BE2C (cell line): ENCODE results near the gene KDM8.

Experiments used
- DNase-seq: peaks from one replicate; pipeline ENCODE4 v3.0.0-alpha.2; 2020
- H3K27me3 ChIP-seq: fragments of 250-450 bp; sonication (Bioruptor Pico); 2 replicates; pipeline ENCODE4 v1.5.1; 2020; ENCODE audit warnings: mild to moderate bottlenecking
- H3K36me3 ChIP-seq: fragments of 250-450 bp; sonication (Bioruptor Pico); 2 replicates; pipeline ENCODE4 v1.5.1; 2020; ENCODE audit warnings: mild to moderate bottlenecking
- H3K4me1 ChIP-seq: fragments of 250-450 bp; sonication (Bioruptor Pico); 2 replicates; pipeline ENCODE4 v1.5.1; 2020
- H3K4me3 ChIP-seq: 2 replicates; pipeline ENCODE4 v1.5.1; 2011; ENCODE audit warnings: low read depth, low read length
- H3K9me3 ChIP-seq: fragments of 250-450 bp; sonication (Bioruptor Pico); 2 replicates; pipeline ENCODE4 v1.5.1; 2020
- TF ChIP-seq, protein P1 (sequence below): IDR thresholded peaks from 2 replicates; pipeline ENCODE4 v1.5.1; 2012; ENCODE audit warnings: mild to moderate bottlenecking, low read depth, low read length

The KDM8 gene

DNA sequence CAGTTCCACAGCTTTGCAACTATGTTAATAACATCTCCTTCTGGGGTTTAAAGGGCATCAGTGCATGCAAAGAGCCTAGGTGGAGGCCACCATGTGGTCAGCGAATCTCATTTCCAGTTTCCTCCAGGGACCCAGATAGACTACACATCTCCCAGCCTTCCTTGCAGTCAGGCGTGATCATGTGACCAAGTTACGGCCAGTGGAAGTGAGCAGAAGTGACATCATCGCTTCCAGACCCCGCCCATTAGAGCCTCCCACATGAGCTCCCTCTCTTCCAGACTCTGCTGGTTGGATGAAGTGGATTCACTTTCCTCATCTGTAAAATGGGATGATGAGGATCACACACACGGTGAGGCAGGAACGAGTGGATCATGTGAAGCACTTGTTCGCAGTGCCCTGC lies 27.4 kb upstream of the KDM8 start:
- no peak for DNase-seq
- H3K9me3 ChIP-seq: no peaks in the 10 kb centered on the region
- no peaks in the 10 kb centered on the region for H3K27me3 ChIP-seq
- TF ChIP-seq, protein P1, sequence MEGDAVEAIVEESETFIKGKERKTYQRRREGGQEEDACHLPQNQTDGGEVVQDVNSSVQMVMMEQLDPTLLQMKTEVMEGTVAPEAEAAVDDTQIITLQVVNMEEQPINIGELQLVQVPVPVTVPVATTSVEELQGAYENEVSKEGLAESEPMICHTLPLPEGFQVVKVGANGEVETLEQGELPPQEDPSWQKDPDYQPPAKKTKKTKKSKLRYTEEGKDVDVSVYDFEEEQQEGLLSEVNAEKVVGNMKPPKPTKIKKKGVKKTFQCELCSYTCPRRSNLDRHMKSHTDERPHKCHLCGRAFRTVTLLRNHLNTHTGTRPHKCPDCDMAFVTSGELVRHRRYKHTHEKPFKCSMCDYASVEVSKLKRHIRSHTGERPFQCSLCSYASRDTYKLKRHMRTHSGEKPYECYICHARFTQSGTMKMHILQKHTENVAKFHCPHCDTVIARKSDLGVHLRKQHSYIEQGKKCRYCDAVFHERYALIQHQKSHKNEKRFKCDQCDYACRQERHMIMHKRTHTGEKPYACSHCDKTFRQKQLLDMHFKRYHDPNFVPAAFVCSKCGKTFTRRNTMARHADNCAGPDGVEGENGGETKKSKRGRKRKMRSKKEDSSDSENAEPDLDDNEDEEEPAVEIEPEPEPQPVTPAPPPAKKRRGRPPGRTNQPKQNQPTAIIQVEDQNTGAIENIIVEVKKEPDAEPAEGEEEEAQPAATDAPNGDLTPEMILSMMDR: no peak
- no peak overlapping the region for H3K4me3 ChIP-seq
- no peaks in the 10 kb centered on the region for H3K36me3 ChIP-seq
- no peaks in the 10 kb centered on the region; the same call in 1 of the 2 replicates for H3K4me1 ChIP-seq

DNA sequence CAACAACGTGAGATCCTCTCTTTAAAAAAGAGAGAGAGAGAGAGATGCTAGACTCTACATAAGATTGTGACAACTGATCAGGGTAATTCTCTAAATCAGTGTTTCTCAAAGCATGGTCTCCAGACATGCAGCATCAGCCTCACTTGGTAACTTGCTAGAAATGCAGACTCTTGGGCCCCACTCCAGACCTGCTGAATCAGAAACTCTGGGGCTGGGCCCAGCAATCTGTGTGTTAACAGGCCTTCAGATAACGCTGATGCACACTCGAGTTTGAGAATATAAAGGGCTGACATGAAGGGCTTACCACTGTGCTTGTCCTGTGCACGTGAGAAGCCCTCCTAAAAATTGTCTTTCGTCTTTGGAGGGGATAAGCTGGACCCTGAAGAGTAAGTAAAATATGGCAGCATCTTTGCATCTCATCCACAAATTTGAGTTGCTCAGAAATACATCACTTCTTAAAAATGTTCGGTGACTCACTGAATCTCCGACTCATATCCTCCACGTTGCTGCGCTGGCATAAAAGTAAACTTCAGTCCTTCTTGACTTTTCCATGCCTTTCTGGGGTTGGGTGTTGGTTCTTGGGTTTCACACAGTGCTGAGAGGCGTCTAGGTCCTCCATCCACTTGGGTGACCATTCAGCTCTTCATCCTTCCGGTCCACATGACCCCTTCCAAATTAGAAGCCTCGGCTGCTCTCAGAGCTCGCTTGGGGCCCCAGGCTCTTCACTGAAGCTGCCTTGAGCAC lies 26.1 kb upstream of the KDM8 start:
- DNase-seq: no peak
- H3K4me1 ChIP-seq: no peaks in the 10 kb centered on the region; the same call in 1 of the 2 replicates
- H3K4me3 ChIP-seq: no peak overlapping the region
- no peaks in the 10 kb centered on the region for H3K9me3 ChIP-seq
- TF ChIP-seq, protein P1: no peak
- no peaks in the 10 kb centered on the region for H3K27me3 ChIP-seq
- no peaks in the 10 kb centered on the region for H3K36me3 ChIP-seq

DNA sequence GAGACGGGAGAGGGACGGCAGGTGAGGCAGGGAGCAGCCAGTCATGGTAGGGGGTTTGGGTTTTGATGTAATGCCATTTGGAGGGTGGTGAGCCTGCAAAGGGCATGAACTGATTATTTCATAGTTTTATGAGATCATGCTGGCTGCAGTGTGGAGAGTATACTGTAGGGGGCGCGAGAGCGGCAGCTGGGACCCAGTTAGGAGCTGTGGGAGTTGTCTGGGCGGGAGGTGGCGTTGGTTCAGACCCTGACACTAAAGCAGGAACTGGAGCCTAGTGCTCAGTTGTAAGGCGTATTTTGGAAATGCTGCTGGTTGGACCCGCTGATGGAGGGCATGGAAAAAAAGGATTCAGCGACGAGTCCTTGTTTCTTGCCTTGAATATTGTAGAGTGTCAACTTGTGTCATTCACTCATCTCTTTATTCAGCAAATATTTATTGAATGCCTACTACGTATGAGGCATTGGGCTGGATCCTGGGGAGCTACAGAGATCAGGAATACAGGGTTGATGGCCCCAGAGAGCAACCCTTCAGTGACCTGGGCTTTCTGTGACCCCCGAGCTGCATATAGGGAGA lies 23.7 kb upstream of the KDM8 start:
- Histone ChIP-seq H3K36me3 (no peaks in the 10 kb centered on the region), H3K4me1 (no peaks in the 10 kb centered on the region), H3K9me3 (no peaks in the 10 kb centered on the region), H3K4me3 (no peak overlapping the region), H3K27me3 (no peaks in the 10 kb centered on the region)
- DNase-seq: peak; percentile 80
- TF ChIP-seq, protein P1: peak; percentile 91

DNA sequence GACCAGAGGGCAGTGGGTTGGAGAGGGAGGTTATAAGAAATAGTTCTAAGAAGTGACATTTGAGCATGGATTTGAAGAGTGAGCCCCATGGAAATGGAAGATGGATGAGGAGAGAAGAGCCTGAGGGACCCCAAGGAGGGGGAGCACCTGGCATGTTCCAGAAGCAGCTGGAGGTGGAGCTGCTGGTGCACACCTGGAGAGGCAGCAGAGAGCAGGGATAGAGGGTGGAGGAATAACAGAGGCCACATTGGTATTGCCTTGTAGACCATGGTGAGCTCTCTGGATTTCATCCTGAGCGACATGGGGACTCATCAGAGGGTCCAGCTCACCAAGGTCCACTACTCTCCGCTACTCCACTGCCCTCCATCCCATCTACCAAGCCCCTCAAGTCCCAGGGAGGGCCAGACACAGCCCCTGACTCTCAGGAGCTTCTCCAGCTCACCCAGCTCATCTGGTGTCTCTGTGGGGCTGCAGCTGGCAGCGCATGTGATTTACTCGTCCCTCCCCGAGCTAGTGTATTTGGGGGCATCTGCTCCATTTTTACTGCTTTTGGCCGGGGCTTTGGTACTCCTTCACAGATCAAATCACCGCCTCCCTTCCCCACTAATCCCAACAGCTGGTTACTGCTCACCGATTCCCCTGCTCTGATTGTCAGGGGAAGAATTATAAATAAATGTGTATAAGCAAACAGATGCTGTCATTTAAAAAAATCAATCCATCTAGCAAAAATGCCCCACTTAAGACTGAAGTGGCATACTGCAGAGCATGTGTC lies 22.1 kb upstream of the KDM8 start:
- Histone ChIP-seq H3K4me1 (no peaks in the 10 kb centered on the region), H3K9me3 (no peaks in the 10 kb centered on the region), H3K4me3 (no peak overlapping the region), H3K27me3 (no peaks in the 10 kb centered on the region), H3K36me3 (no peaks in the 10 kb centered on the region)
- DNase-seq: no peak
- TF ChIP-seq, protein P1: peak; percentile 18; the same call in 1 of the 2 replicates

DNA sequence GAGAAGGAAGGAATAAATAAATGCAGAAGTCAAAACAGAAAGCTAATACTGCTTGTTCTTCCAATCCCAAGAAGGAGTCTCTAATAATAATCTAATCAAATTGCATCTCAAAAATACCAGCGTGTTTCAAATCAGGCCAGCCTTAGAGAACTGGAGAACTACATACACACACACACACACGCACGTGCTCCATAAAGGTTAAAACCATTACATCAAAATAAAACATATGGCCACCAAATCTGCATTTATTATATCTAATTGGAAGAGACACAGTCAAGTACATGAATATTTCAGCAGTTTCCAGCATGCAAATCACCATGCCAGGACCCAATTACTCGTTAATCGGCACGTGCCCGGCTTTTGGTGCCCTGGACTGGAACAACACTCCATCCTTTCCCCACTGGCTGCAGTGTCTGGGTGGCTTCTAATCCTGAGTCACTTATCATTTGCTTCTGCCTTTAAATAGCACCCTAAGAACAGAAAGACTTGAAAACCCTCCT lies 20.4 kb upstream of the KDM8 start:
- TF ChIP-seq, protein P1: no peak
- H3K27me3 ChIP-seq: no peaks in the 10 kb centered on the region
- H3K4me1 ChIP-seq: no peaks in the 10 kb centered on the region
- no peaks in the 10 kb centered on the region for H3K36me3 ChIP-seq
- no peak for DNase-seq
- H3K9me3 ChIP-seq: no peaks in the 10 kb centered on the region
- H3K4me3 ChIP-seq: no peak overlapping the region
